Left lung (tissue), 10 donors: ENCODE data around the gene SNX12. TPM values are rescaled to one million over a fixed set of nuclear protein-coding genes. Genes with fewer than 3 reads are reported as not detected.

Experiments
- ATAC-seq: fragments of 200-7000 bp; cut with Tn5 transposase; one replicate; pipeline ENCODE4 v1.9.1; 2020; ENCODE audit warnings: moderate library complexity
- DNase-seq, 4 donors: peaks; one replicate each; pipeline ENCODE4 v3.0.0-alpha.2; 2013 to 2020
- H3K27ac ChIP-seq, 2 donors: fragments of 200-600 bp; sonication (generic) in 1 of 2; one replicate each; pipeline versions ENCODE4 v1.5.0 to v1.8.0; 2020 to 2021
- H3K27me3 ChIP-seq, 2 donors: fragments of 200-600 bp; sonication (generic) in 1 of 2; one replicate each; pipeline versions ENCODE4 v1.5.0 to v1.8.0; 2020 to 2021
- H3K36me3 ChIP-seq, 2 donors: fragments of 200-600 bp; sonication (generic) in 1 of 2; one replicate each; pipeline versions ENCODE4 v1.5.0 to v1.8.0; 2020 to 2021
- H3K4me1 ChIP-seq, 2 donors: fragments of 200-600 bp; one replicate each; pipeline ENCODE4 v1.8.0; 2021
- H3K4me3 ChIP-seq, 2 donors: fragments of 200-600 bp; sonication (generic) in 1 of 2; one replicate each; pipeline versions ENCODE4 v1.5.0 to v1.8.0; 2020 to 2021; ENCODE audit warnings: mild to moderate bottlenecking in 1 of 2
- H3K9me3 ChIP-seq, 2 donors: fragments of 200-600 bp; sonication (generic) in 1 of 2; one replicate each; pipeline versions ENCODE4 v1.5.0 to v1.8.0; 2020 to 2021
- CTCF ChIP-seq, 2 donors: fragments of 200-600 bp; sonication (generic) in 1 of 2; IDR thresholded peaks; one replicate each; pipeline versions ENCODE4 v1.5.0 to v1.8.0; 2021; ENCODE audit warnings: antibody characterized with exemption in 2 of 2
- intact Hi-C, 2 donors: fragments of 100-400 bp; cut with DNase I; formaldehyde crosslinking; loops; one replicate each; pipeline versions ENCODE4 v1.11.2 to v1.14.2; 2022
- polyA plus RNA-seq, 6 donors: library from polyadenylated mRNA; unstranded; fragments of 120-200 nt; gene quantifications; one replicate each; pipeline ENCODE4 v1.2.1, GENCODE V29; 2013; ENCODE audit not compliant: insufficient read length in 6 of 6
- total RNA-seq, 2 donors: library from RNA; stranded (reverse); fragmentation: NEBNext Ultra II Directional; extraction: Animal tissue kit (Norgen Biotek cat#: 25700); gene quantifications; one replicate each; pipeline ENCODE4 v1.2.1, GENCODE V29; 2021
- donor health status: DM: no; HTN: yes; CAD: no.
- donor health status: DM: no; HTN: no; CAD: no.

SNX12 gene
- total and polyA plus RNA-seq, 8 donors, result 53.0 to 69.2 (median 55.7) TPM

GRCh38 chrX:71098951-71099506, 30.9 kb upstream of the SNX12 start:
- no peaks in the 10 kb centered on the region for H3K27me3 ChIP-seq
- no peak overlapping the region for H3K27ac ChIP-seq
- no peak overlapping the region for H3K4me3 ChIP-seq
- ATAC-seq (no peak), DNase-seq (no peak)
- intact Hi-C loops, result no loop called here
- H3K9me3 ChIP-seq, result no peaks in the 10 kb centered on the region
- TF ChIP-seq CTCF (IDR thresholded peaks at IDR 0.05), result no peak
- peaks cover 0 to 7% of the 10 kb centered on the region in 2 donors for H3K36me3 ChIP-seq
- H3K4me1 ChIP-seq, result peaks cover 3 to 39% of the 10 kb centered on the region in 2 donors

- TF ChIP-seq CTCF (IDR thresholded peaks at IDR 0.05), result peak; percentile 15 to 63
- intact Hi-C loops, result no loop called here
- no peak overlapping the region for H3K27ac ChIP-seq
- no peaks in the 10 kb centered on the region for H3K9me3 ChIP-seq
- peak in 2 of 4 donors; percentile 55 to 75 for DNase-seq
- H3K36me3 ChIP-seq, result peaks cover 0 to 7% of the 10 kb centered on the region in 2 donors
- no peaks in the 10 kb centered on the region for H3K27me3 ChIP-seq
- peaks cover 0 to 32% of the 10 kb centered on the region in 2 donors for H3K4me1 ChIP-seq
- no peak overlapping the region for H3K4me3 ChIP-seq
- peak; percentile 20 for ATAC-seq
Measured at GRCh38 chrX:71098302-71098701, 30.2 kb upstream of the SNX12 start.

- intact Hi-C loops, result no loop called here
- Histone ChIP-seq H3K27me3 (no peaks in the 10 kb centered on the region), H3K36me3 (peaks cover 0 to 5% of the 10 kb centered on the region in 2 donors), H3K4me3 (peak overlapping the region; percentile 40 to 56), H3K4me1 (peaks cover 0 to 23% of the 10 kb centered on the region in 2 donors), H3K27ac (no peak overlapping the region), H3K9me3 (no peaks in the 10 kb centered on the region)
- peak in 1 of 4 donors; percentile 61 for DNase-seq
- no peak for TF ChIP-seq CTCF (IDR thresholded peaks at IDR 0.05)
- ATAC-seq, result no peak
Measured at GRCh38 chrX:71096760-71097032, 28.6 kb upstream of the SNX12 start.

GRCh38 chrX:71095981-71096759, 28.0 kb upstream of the SNX12 start:
- Histone ChIP-seq H3K27me3 (no peaks in the 10 kb centered on the region), H3K9me3 (no peaks in the 10 kb centered on the region), H3K4me1 (peaks cover 0 to 23% of the 10 kb centered on the region in 2 donors), H3K4me3 (peak overlapping the region; percentile 40 to 56), H3K27ac (peak overlapping the region in 1 of 2 donors; percentile 57), H3K36me3 (no peaks in the 10 kb centered on the region)
- DNase-seq, result peak in 1 of 4 donors; percentile 50
- peak; percentile 79 for ATAC-seq
- intact Hi-C loops, result no loop called here
- no peak for TF ChIP-seq CTCF (IDR thresholded peaks at IDR 0.05)

- peak within 1 kb of the TSS; percentile 40 to 56 for H3K4me3 ChIP-seq
- no peaks in the 10 kb centered on the region for H3K36me3 ChIP-seq
- H3K9me3 ChIP-seq, result no peaks in the 10 kb centered on the region
- peak; percentile 77 to 94 (median 94) for DNase-seq
- no peak for TF ChIP-seq CTCF (IDR thresholded peaks at IDR 0.05)
- peak within 1 kb of the TSS in 1 of 2 donors; percentile 57 for H3K27ac ChIP-seq
- peaks cover 0 to 23% of the 10 kb centered on the region in 2 donors for H3K4me1 ChIP-seq
- peak; percentile 96 for ATAC-seq
- no peaks in the 10 kb centered on the region for H3K27me3 ChIP-seq
- intact Hi-C loops, result no loop called here
Measured at GRCh38 chrX:71095555-71095980, 27.4 kb upstream of the SNX12 start, which contains the start of gene FOXO4. Gene FOXO4, plus strand, starts transcription at chrX:71095851. Its CDS starts 678 bp downstream, at chrX:71096529.
